GM18873 (cell line): ENCODE results near the gene TM2D3.

Source experiments
- ATAC-seq: cut with Tn5 transposase; IDR thresholded peaks from one replicate; pipeline ENCODE4 v1.9.1; 2021; ENCODE audit warnings: mild to moderate bottlenecking, moderate library complexity, moderate number of reproducible peaks; ENCODE audit not compliant: unreplicated experiment, low FRiP score

The TM2D3 gene

DNA sequence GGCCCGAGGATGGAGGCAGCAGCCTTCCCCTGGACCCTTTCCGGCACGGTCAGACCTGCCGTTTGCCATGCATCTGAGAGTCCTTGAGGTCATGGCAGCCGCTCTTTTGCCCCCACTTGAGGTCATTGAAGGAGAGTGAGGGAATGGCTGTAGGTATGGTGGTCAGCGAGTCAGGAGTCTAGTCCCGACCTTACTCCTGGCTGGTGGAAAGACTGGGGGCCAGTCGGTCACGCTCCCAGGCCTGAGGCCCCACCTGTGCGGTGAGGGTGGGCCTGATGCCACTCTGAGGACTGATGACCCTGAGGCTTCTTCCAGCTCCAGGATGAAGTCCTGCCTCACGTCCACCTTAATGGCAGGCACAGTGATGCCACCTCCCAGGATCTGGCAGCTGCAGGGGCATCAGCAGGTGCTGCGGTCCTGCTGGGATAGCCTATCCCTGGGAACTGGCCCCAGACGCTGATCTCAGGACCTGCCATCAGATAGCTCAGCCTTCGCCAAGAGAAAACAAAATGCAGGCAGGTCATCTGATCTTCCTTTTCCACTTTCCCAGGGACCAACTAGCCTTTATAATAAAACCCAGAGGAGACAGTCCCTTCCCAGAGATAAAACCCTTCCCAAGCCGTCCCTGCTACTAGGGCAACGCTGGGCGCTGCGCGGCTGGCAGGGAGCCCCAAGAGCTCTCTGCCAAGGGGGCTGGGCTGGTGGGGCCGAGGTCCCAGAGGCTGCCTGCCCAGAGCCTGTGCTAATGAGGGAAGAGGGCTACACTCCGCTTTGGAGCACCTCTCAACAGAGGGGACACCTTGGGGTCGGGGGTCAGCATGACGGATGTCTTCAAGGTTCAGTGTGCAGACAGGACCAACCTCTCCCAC lies 42.2 kb downstream of the TM2D3 start:
- ATAC-seq: no peak

GRCh38 chr15:101608201-101608600 lies 44.0 kb downstream of the TM2D3 start:
- no peak for ATAC-seq

DNA sequence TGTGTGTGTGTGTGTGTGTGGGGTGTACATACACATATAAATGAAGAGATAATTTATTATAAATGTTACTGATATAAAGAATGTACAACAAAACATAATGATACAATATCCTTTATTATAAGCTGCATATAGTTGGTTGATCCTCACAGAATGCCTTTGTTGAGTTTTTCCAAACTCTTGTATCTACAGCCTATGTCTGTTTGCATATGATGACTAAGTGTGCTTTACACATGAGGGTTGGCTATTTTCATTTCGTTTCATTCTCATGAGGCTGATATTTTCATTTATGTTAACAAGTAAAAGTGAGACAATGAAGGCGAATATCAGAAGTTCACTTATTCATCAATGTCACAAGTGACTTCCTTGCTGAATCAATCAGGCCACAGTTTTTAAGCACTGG lies 45.1 kb downstream of the TM2D3 start:
- ATAC-seq: no peak

- ATAC-seq: no peak
Observed at GRCh38 chr15:101604124-101604874, 47.9 kb downstream of the TM2D3 start.

DNA sequence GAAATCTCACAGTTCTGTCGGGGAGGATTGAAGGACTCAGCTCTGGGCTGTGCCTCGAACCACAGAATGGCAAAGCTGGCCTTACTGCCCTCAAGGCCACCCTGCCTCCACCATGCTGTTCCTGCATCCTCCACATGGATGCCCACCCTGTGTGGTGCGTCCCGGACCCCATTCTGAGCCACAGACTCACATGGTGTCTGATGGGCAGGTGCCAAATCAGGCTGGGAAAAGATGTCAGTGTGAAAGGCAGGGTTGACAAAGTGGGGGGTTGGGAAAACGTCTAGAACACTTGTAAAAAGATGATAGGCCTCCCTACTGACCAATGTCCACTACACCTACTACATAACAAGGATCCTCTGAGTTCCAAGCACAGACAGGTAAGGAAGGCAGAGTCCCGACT lies 49.4 kb downstream of the TM2D3 start:
- ATAC-seq: no peak

- no peak for ATAC-seq
Observed at GRCh38 chr15:101600035-101600434, 52.1 kb downstream of the TM2D3 start.

DNA sequence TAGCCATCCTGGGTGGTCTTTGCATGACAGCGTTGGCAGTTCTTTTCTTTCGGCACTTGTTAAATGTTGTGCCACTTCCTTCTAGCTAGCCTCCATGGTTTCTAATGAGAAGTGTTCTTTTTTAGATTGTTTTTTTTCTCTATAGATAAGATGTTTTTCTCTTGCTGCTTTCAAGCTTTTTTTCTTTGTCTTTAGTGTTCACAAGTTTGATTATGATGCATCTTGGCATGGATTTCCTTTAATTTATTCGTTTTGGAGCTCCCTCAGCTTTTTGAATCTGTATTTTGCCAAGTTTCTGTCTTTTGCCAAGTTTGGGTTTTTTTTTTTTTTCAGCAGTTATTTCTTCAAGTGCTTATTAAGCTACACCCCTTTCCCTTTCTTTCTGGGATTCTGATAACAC lies 53.1 kb downstream of the TM2D3 start:
- no peak for ATAC-seq

GRCh38 chr15:101597360-101597928 lies 54.7 kb downstream of the TM2D3 start:
- ATAC-seq: no peak

- ATAC-seq: no peak
Observed at GRCh38 chr15:101596633-101597032, 55.5 kb downstream of the TM2D3 start.
